Coronary artery (tissue), 2 donors: Measurements from ENCODE around the gene ULBP3.

Experiments
- DNase-seq: peaks from one replicate; pipeline ENCODE4 v3.0.0-alpha.2; 2017; ENCODE audit warnings: low spot score
- H3K27ac ChIP-seq, 2 donors: fragments of 200-600 bp; sonication (generic); one replicate each; pipeline ENCODE4 v1.5.1; 2016 to 2019
- H3K4me3 ChIP-seq: fragments of 200-600 bp; sonication (generic); 2 replicates; pipeline ENCODE4 v1.5.1; 2016; ENCODE audit warnings: mild to moderate bottlenecking, moderate library complexity
- TF ChIP-seq, protein P1 (sequence below): fragments of 200-600 bp; sonication (generic); IDR thresholded peaks from one replicate; pipeline ENCODE4 v1.5.1; 2019; ENCODE audit warnings: antibody characterized with exemption

ULBP3 gene

DNA sequence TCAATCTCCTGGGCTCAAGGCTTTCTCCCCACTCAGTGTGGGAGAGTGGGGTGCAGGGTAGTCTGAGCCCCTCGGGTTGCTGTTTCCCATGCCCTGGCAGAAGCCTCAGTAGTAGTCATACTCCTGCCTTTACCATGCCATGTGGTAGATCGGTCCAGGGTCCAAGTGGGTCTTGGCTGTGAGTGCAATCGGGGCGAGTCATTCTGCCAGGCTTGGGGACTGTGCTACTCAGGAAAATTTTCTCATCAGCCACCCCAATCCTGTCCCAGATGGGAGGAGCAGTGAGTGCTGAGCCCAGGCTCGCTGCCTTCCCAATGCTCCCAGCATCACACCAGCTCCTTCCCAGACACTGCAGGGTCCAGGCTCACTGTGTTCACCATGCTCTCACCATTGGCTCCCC is 32.8 kb downstream of the ULBP3 start:
- DNase-seq = peak; percentile 26
- Histone ChIP-seq H3K4me3 (no peak overlapping the region), H3K27ac (no peak overlapping the region)
- TF ChIP-seq, protein P1, sequence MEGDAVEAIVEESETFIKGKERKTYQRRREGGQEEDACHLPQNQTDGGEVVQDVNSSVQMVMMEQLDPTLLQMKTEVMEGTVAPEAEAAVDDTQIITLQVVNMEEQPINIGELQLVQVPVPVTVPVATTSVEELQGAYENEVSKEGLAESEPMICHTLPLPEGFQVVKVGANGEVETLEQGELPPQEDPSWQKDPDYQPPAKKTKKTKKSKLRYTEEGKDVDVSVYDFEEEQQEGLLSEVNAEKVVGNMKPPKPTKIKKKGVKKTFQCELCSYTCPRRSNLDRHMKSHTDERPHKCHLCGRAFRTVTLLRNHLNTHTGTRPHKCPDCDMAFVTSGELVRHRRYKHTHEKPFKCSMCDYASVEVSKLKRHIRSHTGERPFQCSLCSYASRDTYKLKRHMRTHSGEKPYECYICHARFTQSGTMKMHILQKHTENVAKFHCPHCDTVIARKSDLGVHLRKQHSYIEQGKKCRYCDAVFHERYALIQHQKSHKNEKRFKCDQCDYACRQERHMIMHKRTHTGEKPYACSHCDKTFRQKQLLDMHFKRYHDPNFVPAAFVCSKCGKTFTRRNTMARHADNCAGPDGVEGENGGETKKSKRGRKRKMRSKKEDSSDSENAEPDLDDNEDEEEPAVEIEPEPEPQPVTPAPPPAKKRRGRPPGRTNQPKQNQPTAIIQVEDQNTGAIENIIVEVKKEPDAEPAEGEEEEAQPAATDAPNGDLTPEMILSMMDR = no peak

- DNase-seq = peak; percentile 40
Observed at GRCh38 chr6:150033207-150033771, 35.6 kb downstream of the ULBP3 start.

GRCh38 chr6:150032598-150032997 is 36.3 kb downstream of the ULBP3 start:
- DNase-seq = peak; percentile 5
- TF ChIP-seq, protein P1 = no peak
- Histone ChIP-seq H3K27ac (no peak overlapping the region), H3K4me3 (no peak overlapping the region)

More at GRCh38 chr6:150033207-150033771, 35.6 kb downstream of the ULBP3 start:
- Histone ChIP-seq H3K4me3 (no peak overlapping the region), H3K27ac (no peak overlapping the region)
- TF ChIP-seq, protein P1 = no peak

DNA sequence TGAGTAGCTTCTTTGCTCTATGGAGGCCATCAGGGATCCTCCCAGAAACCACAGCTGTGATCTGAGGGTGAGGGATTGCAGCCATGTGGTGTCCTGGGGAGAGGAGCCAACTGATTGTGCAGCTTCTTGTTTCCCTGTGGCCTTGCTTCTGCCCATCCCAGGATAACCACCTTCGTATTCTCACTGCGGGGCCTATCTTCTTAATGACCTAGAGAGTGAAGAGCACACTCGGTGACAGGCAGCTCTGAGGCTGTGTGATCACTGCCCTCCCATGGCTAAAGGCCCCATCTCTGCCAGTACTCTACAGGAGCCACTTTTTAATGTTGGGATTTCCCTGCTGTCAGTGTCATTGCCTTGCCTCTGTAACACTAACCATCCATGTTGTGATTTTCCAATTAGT is 38.3 kb downstream of the ULBP3 start:
- DNase-seq = peak; percentile 62
- no peak overlapping the region for H3K27ac ChIP-seq
- TF ChIP-seq, protein P1 = no peak
- no peak overlapping the region for H3K4me3 ChIP-seq

DNA sequence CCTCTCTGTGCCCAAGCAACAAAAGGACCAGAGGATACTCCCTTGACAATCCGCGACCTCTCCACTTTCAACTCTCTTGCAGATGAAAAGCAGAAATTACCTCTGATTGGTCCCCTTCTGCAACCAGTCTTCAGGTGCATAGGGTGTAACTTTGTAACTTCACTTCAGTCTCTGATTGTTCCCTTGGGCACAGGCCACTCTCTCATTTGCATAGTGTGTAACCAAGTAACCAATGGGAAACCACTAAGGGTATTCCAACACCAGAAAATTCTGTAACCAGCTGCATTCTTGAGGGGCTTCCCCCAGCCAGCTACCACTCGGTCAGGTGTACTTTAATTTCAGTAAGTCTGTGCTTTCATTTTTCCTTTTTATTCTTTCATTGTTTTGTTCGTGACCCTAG is 39.2 kb downstream of the ULBP3 start:
- no peak overlapping the region for H3K27ac ChIP-seq
- TF ChIP-seq, protein P1 = no peak
- no peak overlapping the region for H3K4me3 ChIP-seq
- no peak for DNase-seq

DNA sequence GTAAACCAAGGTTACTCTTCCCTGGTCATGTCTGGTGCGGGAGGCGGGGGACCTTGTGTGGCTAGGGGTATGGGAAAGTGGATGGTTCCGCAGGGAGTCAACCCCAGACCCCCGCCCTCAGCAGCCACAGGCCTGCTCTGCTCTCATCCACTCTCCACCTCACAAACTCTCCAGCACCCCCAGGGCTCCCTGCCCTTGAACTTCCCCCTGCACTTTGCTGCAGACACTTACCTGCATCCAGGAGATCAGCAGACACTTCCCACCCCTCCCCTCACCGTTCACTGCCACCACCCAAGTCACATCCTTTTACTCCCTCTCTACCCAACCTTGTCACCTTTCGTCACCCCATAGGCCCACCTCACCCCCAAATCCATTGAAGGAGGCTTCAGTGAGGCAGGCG is 39.6 kb downstream of the ULBP3 start:
- Histone ChIP-seq H3K27ac (no peak overlapping the region), H3K4me3 (no peak overlapping the region)
- TF ChIP-seq, protein P1 = no peak
- DNase-seq = peak; percentile 61

- Histone ChIP-seq H3K4me3 (no peak overlapping the region), H3K27ac (no peak overlapping the region)
- TF ChIP-seq, protein P1 = no peak
- DNase-seq = peak; percentile 47
Observed at GRCh38 chr6:150028799-150029198, 40.1 kb downstream of the ULBP3 start.
